NCI-H2171 (cell line): ENCODE results near the gene ACADM.
"Not testable (repeated sequence)": the region's sequence is repeated elsewhere in the genome, so short reads cannot be mapped to it uniquely, and the experiment has no call there.

Experiments used
- DNase-seq: peaks from one replicate; lab custom pipeline; 2025; lab: John Stamatoyannopoulos, UW

ACADM gene

GRCh38 chr1:75736016-75736415, 11.5 kb downstream of the ACADM start:
- no peak for DNase-seq

- DNase-seq, result no peak
Measured at GRCh38 chr1:75742047-75742625, 17.6 kb downstream of the ACADM start.

- DNase-seq, result no peak
Measured at GRCh38 chr1:75745276-75745675, 20.8 kb downstream of the ACADM start.

DNA sequence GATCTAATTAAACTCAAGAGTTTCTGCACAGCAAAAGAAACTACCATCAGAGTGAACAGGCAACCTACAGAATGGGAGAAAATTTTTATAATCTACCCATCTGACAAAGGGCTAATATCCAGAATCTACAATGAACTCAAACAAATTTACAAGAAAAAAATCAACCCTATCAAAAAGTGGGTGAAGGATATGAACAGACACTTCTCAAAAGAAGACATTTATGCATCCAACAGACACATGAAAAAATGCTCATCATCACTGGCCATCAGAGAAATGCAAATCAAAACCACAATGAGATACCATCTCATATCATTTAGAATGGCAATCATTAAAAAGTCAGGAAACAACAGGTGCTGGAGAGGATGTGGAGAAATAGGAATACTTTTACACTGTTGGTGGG, 32.7 kb downstream of the ACADM start:
- DNase-seq, result not testable (repeated sequence)

DNA sequence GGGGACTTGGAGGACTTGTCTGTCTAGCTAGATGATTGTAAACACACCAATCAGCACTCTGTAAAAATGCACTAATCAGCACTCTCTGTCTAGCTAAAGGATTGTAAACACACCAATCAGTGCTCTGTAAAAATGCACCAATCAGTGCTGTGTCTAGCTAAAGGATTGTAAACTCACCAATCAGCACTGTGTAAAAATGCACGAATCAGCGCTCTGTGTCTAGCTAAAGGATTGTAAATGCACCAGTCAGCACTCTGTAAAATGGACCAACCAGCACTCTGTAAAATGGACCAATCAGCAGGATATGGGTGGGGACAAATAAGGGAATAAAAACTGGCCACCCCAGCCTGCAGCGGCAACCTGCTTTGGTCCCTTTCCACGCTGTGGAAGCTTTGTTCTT, 34.0 kb downstream of the ACADM start:
- not testable (repeated sequence) for DNase-seq

GRCh38 chr1:75764057-75764655, 39.6 kb downstream of the ACADM start:
- DNase-seq, result no peak

- DNase-seq, result no peak
Measured at GRCh38 chr1:75765697-75766355, 41.3 kb downstream of the ACADM start.

- DNase-seq, result no peak
Measured at GRCh38 chr1:75768016-75768415, 43.5 kb downstream of the ACADM start.

DNA sequence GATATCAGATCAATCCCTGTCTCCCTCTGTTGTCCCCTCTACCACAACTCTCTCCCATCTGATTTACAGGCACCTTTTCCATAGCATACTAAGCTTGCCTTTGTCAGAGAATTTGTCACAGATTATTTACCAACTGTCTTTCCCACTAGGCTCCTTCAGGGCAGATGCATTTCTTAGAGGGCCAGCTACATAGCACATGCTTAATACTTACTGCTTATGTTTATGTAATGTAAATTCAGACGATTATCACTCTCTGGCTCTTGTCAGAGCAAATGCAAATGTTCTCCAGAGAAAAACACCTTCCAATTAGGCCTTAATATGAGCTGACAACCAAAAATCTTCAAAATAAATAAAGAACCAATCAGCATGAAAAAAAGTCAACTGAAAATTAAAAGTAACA, 46.3 kb downstream of the ACADM start:
- no peak for DNase-seq

GRCh38 chr1:75771978-75772377, 47.5 kb downstream of the ACADM start:
- DNase-seq, result no peak

- DNase-seq, result not testable (repeated sequence)
Measured at GRCh38 chr1:75777812-75778211, 53.3 kb downstream of the ACADM start.

DNA sequence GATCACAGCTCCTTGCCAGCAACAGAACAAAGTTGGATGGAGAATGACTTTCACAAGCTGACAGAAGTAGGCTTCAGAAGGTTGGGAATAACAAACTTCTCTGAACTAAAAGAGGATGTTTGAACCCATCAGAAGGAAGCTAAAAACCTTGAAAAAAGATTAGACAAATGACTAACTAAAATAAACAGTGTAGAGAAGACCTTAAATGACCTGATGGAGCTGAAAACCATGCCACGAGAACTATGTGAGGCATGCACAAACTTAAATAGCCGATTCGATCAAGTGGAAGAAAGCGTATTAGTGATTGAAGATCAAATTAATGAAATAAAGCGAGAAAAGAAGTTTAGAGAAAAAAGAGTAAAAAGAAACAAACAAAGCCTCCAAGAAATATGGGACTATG, 54.2 kb downstream of the ACADM start:
- not testable (repeated sequence) for DNase-seq

GRCh38 chr1:75780183-75780582, 55.7 kb downstream of the ACADM start:
- not testable (repeated sequence) for DNase-seq

GRCh38 chr1:75783920-75784319, 59.4 kb downstream of the ACADM start:
- DNase-seq, result not testable (repeated sequence)

- no peak for DNase-seq
Measured at GRCh38 chr1:75785320-75785982, 60.9 kb downstream of the ACADM start.

DNA sequence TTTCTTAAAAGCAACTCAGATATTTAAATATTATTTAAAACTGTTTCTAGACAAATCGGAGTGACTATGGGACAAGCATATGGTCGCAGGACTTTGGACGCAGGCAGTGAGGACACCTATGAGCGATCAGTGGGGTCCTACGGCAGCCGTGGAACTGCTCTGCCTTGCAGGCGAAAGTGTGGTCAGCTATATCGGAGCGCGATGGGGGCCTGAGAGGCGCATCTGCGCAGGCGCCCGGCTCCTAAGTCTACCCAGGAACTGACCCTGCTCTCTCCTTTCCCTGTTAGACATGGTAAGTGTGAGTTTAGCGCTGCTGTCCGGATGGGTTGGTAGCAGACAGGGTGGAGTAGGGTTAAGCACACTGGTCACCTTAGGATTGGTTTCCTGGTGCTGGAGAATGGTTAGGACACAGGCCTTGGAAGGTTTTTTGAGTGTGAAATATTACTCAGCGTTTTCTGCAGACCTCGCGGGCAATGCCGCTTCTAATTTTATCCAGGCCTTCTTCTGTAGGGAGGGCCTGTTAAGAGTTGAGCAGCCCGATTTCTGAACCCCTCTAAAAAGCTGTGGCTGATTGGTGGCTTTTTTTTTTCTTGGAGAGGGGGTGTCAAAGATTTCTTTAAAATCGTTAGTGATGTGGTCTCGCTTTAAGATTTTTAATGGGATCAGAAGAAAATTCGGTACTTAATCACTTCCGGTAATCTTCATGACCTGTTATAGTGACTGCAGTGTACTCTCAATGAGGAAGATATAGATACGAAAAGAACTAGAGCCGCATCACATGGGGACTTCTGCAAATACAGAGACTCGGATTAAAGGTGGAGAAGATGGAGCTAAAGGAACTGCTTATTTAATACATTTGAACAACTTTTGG, 61.7 kb downstream of the ACADM start, which contains the start of gene RABGGTB:
TSS of gene RABGGTB (plus strand) at position 274 of the 871 bp plus-strand sequence. CDS start at position 290, 16 bp downstream.
- peak; percentile 90 for DNase-seq

- no peak for DNase-seq
Measured at GRCh38 chr1:75786901-75787493, 62.5 kb downstream of the ACADM start.

DNA sequence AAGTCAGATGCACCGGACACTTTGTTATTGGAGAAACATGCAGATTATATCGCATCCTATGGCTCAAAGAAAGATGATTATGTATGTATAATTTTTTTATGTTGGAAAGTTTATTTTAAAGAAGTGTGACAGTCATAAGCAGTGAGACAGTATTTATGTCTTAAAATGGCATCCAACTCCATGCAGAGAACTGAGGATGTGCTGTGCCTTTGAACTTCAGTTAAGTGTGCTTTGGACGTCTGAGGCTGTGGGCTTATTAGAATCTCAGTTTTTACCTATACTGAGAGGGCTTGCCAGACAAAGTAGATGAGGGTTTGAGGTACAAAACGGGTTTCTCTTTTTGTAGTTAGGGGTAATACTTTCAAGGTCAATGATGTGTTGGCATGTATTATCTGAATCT, 63.0 kb downstream of the ACADM start:
- DNase-seq, result no peak

- no peak for DNase-seq
Measured at GRCh38 chr1:75789988-75790387, 65.5 kb downstream of the ACADM start.

GRCh38 chr1:75791022-75791421, 66.5 kb downstream of the ACADM start:
- no peak for DNase-seq

- DNase-seq, result no peak
Measured at GRCh38 chr1:75792091-75792490, 67.6 kb downstream of the ACADM start.
